Measurements from ENCODE around the gene GOLGA3. TPM values are rescaled to one million over a fixed set of nuclear protein-coding genes. Genes with fewer than 3 reads are reported as not detected.
"Not testable (repeated sequence)": the region's sequence is repeated elsewhere in the genome, so short reads cannot be mapped to it uniquely, and the experiment has no call there.

GOLGA3 gene
- total RNA-seq, 1 experiment from 2014 or later = 44.4 TPM

DNA sequence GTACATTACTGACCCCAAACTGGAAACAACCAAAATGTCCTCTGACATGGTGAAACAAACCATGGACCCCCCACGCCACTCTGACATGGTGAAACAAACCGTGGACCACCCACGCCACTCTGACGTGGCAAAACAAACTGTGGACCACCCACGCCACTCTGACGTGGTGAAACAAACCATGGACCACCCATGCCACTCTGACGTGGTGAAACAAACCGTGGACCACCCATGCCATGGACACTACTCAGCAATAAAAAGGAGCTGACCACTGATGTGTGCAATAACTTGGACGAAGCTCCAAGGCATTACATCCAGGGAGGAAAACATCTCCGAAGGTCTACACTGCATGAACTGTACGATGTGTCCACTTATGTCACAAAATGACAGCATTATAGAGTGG lies 3.1 kb upstream of the GOLGA3 start:
- in situ Hi-C loops (cut with HindIII; ENCODE audit: low pct_unique_long_range_greater_than_20kb, low sequenced_read_pairs) = no loop called here
- DNase-seq (ENCODE audit: low read depth, low spot score) = no peak

DNA sequence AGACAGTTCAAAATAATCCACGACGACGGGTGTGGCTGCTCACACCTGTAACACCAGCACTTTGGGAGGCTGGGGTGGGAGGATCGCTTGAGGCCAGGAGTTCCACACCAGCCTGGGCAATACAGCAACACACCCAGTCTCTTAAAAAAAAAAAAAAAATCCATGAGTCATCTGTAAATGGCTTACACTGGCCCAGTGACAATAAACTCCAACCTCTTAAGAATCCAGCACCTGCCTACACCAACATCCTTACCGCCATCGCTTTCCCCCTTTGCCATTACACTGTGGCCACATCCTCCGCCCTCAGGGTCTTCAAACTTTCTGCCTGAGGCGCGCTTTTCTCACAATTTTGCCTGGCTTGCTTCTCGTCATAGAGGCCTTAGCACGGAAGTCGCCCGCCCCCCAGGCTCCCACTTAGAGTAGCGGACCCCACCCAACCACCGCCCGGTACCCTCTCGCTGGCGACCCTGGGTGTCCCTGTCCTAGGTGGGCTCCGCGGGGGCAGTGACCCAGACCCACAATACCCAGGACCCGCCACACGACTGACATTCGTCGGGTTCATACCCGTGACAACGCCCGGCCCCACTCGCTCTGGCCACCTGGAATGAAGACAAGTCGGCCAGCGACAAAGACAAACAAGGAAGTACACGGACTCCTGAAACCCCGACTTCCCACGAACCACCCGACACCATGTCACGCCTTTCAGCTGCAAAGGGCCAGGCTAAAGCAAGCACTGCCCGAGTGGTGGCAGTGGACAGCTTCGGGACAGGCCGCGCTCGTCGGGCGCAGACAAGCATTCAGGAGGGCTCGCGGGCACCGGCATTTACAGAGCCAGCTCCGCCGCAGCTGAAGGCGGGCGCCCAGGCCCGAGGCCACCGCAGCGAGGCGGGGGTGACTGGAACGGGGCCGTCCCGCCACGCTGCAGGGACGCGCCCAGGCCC lies 636 bp downstream of the GOLGA3 start:
- peak; percentile 31 for DNase-seq (ENCODE audit: low read depth, low spot score)

DNA sequence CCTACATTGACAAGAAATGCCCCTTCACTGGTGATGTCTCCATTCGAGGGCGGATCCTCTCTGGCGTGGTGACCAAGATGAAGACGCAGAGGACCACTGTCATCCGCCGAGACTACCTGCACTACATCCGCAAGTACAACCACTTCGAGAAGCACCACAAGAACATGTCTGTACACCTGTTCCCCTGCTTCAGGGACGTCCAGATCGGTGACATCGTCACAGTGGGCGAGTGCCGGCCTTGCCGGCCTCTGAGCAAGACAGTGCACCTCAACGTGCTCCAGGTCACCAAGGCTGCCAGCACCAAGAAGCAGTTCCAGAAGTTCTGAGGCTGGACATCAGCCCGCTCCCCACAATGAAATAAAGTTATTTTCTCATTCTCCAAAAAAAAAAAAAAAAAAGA lies 2.8 kb downstream of the GOLGA3 start:
- no peak for DNase-seq (ENCODE audit: low read depth, low spot score)
- in situ Hi-C loops (cut with HindIII; ENCODE audit: low pct_unique_long_range_greater_than_20kb, low sequenced_read_pairs) = no loop called here

More for the DNA sequence above, 636 bp downstream of the GOLGA3 start:
- in situ Hi-C loops (cut with HindIII; ENCODE audit: low pct_unique_long_range_greater_than_20kb, low sequenced_read_pairs) = no loop called here

DNA sequence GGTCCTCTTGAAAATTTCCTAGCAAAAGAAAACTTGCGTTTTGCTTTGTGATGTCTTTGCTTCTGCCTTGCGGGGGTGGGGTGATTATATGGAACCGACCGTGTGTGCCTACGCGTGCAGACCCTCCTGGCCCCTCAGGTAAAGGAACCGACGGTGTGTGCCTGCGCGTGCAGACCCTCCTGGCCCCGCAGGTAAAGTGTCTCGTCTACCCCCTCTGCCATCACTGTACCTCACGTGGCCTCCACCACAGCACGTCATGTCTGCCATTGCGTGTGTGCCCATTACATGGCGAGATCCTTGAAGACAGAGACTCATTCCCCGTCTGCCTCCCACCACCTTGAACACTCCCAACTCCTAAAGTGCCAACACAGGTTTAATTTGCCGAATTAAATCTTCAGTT lies 3.6 kb downstream of the GOLGA3 start:
- no peak for DNase-seq (ENCODE audit: low read depth, low spot score)
- in situ Hi-C loops (cut with HindIII; ENCODE audit: low pct_unique_long_range_greater_than_20kb, low sequenced_read_pairs) = no loop called here

DNA sequence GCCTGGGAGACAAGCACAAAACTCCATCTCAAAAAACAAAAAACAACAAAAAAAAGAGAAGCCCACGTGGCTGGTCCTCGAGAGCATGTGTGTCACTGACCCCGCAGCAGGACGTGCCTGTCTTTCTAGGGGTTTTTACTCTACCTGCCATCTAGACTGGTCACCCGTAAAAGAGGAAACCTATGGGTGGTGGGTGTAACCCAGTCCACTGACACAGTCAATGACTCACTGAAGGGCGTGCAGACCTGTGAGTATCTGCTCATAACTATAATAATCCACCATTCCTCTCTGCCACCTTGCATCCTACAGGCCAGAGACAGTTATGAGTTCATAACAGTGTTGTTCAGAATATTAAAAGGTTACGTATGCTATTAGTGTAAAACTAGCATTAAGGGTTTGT lies 4.6 kb downstream of the GOLGA3 start:
- no peak for DNase-seq (ENCODE audit: low read depth, low spot score)
- in situ Hi-C loops (cut with HindIII; ENCODE audit: low pct_unique_long_range_greater_than_20kb, low sequenced_read_pairs) = no loop called here

DNA sequence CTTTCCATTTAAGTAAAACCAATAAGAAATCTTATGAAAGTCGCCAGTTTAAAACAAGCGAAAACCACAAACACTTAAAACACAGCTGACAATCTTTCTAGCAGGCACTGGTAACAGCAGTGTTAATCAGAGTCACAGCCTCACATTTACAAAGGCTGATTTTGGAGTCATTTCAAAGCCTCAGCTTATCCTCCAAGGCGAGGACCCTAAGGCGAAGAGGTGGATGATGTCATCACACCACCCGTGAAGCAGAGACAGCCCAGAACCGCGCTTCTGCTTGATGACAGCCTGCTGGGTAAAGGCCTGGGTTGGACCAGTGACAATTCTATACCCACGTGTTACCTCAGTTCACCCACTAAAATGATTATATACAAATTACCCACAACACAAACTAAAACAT lies 10.1 kb downstream of the GOLGA3 start:
- in situ Hi-C loops (cut with HindIII; ENCODE audit: low pct_unique_long_range_greater_than_20kb, low sequenced_read_pairs) = no loop called here
- no peak for DNase-seq (ENCODE audit: low read depth, low spot score)

DNA sequence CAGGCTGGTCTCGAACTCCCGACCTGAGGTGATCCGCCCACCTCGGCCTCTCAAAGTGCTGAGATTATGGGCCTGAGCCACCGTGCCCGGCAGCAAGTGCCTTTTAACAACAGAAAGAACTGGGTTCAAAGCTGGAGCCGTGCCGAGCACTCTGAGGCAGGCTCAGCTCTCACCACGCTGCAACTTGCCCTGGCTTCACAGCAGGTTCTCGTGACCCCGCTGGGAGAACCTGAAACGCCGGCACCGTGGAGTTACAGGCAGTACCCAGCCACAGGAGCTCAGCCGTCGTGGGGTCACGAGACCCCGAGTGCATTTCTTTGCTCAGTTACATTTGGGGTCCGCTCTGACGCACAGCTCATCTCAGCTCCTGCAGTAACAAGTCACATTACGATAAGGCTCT lies 14.4 kb downstream of the GOLGA3 start:
- in situ Hi-C loops (cut with HindIII; ENCODE audit: low pct_unique_long_range_greater_than_20kb, low sequenced_read_pairs) = no loop called here
- no peak for DNase-seq (ENCODE audit: low read depth, low spot score)

DNA sequence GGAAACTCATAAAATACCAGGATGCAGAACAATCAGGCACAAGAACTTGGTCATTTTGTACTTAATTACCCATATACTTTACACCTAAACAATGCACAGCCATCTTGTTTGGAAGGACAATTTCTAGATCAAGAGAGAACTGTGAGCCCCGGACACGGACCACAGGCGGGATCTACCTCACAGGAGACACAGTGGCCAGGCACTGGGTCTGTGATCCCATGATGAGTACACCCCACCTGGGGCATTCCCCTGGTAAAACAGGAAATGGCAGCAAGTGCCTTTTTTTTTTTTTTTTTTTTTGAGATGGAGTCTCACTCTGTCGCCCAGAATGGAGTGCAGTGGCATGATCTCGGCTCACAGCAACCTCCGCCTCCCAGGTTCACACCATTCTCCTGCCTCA lies 15.2 kb downstream of the GOLGA3 start:
- in situ Hi-C loops (cut with HindIII; ENCODE audit: low pct_unique_long_range_greater_than_20kb, low sequenced_read_pairs) = no loop called here
- DNase-seq (ENCODE audit: low read depth, low spot score) = no peak

DNA sequence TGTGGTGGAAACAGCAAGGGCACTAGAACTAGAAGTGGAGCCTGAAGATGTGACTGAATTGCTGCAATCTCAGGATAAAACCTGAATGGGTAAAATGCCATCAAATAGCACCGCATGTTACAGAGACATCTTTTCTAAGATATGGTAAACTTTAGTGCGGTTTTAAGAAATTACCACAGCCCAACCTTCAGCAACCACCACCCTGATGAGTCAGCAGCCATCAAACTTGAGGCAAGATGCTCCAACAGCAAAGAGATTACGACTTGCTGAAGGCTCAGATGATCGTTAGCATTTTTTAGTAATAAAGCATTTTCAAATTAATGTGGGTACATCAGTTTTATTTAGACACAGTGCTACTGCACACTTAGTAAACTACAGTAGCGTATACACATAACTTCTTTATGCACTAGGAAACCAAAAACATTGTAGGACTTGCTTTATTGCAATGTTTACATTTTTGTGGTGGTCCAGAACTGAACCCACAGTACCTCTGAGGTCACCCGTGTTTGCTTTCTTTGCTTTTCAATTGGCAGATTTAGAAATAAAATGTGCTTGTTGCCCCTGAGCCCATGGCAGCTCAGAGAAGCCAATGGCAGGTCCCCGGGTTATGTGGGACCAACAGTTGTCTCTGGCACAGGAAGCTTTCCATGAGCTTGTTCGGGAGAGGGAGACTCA lies 15.9 kb downstream of the GOLGA3 start:
- in situ Hi-C loops (cut with HindIII; ENCODE audit: low pct_unique_long_range_greater_than_20kb, low sequenced_read_pairs) = no loop called here
- DNase-seq (ENCODE audit: low read depth, low spot score) = no peak

DNA sequence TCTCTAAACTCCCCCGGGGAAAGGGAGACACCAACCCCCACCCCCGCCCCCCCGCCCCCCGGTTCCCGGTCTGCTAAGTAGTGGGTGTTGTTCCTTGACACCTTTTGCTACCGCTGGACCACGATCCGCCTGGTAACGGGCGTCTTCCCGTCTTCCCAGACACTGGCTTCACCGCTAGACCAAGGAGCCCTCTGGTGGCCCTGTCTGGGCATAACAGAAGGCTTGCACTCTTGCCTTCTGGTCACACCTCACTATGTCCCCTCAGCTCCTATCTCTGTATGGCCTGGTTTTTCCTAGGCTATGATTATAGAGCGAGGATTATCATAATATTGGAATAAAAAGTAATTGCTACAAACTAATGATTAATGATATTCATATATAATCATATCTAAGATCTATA lies 19.3 kb downstream of the GOLGA3 start:
- in situ Hi-C loops (cut with HindIII; ENCODE audit: low pct_unique_long_range_greater_than_20kb, low sequenced_read_pairs) = not testable (repeated sequence)

DNA sequence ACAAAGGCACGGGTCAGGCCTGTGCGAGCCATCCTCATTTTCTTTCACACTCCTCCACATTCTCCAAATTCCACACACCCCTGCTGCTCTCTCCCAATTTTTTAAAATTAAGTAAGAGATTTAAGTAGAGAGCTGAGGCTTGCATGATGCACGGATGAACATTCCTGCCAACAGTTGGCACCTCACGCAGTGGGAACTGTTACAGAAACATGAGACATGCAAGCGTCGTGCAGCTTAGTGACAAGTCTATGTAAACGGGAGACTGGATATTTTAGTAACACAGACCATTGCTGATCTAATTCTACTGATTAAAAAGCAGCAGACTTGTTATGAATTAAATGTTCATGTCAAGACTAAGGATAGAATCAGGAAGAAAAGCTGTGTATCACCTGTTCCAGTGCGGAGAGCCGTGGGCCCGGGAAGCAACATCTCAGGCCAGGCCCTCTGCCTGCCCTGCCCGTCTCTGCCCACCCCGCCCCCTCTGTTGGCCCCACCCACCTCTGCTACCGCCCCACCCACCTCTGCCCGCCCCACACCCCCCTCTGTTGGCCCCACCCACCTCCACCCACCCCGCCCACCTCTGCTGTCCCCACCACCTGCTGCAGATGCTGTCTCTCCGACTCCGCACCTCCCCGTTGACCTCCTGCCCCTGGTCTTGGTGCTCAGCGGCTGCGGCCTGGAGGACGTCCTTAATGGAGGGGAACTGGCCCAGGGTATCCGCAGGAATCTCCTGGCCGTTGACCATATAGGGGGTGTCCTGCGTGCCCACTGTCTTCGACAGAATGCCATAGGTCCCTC lies 21.2 kb downstream of the GOLGA3 start:
- DNase-seq (ENCODE audit: low read depth, low spot score) = no peak
- in situ Hi-C loops (cut with HindIII; ENCODE audit: low pct_unique_long_range_greater_than_20kb, low sequenced_read_pairs) = no loop called here

More for the DNA sequence above, 19.3 kb downstream of the GOLGA3 start:
- peak; percentile 67 for DNase-seq (ENCODE audit: low read depth, low spot score)

DNA sequence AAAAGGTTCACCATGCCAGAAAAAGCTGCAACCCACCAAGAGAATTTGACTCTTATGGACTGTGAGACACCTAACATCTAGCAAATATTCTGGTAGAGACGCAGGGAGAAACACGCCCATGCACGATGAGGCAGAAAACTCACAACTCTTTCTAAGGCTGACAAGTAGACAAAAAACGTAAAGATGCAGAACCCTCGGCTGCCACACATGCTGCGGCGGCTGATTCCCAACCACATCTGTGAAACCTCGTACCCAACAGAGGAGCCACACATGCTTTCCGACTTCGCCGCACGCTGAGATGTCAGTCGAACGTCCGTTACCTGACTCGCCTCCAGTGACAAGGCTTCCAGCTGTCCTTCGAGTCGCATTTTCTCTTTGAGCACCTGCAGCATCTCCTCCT lies 21.8 kb downstream of the GOLGA3 start:
- DNase-seq (ENCODE audit: low read depth, low spot score) = no peak
- in situ Hi-C loops (cut with HindIII; ENCODE audit: low pct_unique_long_range_greater_than_20kb, low sequenced_read_pairs) = no loop called here

DNA sequence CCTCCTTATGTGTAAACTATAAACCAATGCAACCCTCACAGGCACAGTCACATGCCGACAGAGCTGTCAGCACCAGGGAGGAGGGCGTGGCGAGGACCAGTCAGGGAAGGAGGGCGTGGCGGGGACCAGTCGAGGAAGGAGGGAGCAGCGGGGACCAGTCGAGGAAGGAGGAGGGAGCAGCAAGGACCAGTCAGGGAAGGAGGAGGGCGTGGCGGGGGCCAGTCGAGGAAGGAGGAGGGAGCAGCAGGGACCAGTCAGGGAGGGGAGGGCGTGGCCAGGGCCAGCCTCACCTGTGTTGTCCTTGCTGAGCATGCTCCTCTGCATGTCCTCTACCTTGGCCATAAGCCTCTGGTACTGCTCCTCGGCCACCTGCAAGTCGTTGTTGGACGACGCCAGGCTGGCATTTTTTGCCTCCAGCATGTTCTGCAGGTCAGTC lies 24.2 kb downstream of the GOLGA3 start:
- DNase-seq (ENCODE audit: low read depth, low spot score) = no peak
- in situ Hi-C loops (cut with HindIII; ENCODE audit: low pct_unique_long_range_greater_than_20kb, low sequenced_read_pairs) = no loop called here

DNA sequence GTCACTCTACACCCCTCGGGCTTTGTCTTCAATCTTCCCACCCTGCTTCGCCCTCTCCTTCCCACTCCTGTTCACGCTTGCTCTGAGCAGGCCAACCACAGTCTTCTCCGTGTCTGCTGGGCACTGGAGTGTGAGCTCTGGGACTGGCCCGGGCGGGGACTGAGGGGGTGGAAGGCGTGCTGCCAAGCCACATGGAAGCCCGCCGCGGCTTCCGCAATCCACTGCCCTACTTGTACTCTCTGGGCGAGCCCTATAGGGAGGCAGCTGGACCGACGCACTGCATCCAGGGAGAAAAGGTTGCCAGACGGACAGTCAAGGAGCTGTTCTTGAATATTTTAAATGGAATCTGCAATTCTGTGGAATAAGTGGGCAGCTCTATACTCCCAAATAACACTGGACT lies 24.8 kb downstream of the GOLGA3 start:
- in situ Hi-C loops (cut with HindIII; ENCODE audit: low pct_unique_long_range_greater_than_20kb, low sequenced_read_pairs) = no loop called here
- DNase-seq (ENCODE audit: low read depth, low spot score) = no peak

DNA sequence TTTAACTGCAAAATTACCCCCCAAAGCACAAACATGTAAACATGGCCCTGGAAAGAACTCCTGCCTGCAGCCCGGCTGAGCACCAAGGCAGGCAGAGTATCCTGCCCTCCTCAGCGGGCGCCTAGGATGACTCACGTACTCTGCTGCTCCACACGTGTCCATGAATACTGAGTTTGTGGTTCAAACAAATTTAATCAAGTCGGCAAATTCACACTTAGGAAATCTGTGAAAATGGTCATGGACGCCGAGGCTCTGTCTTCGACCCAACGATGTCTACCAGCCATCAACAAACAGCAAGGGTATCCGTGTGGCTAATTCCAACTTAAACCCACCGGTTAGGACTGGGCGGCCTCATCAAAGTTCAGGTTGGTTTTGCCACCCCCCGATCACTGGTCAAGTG lies 25.5 kb downstream of the GOLGA3 start:
- in situ Hi-C loops (cut with HindIII; ENCODE audit: low pct_unique_long_range_greater_than_20kb, low sequenced_read_pairs) = no loop called here
- DNase-seq (ENCODE audit: low read depth, low spot score) = no peak

DNA sequence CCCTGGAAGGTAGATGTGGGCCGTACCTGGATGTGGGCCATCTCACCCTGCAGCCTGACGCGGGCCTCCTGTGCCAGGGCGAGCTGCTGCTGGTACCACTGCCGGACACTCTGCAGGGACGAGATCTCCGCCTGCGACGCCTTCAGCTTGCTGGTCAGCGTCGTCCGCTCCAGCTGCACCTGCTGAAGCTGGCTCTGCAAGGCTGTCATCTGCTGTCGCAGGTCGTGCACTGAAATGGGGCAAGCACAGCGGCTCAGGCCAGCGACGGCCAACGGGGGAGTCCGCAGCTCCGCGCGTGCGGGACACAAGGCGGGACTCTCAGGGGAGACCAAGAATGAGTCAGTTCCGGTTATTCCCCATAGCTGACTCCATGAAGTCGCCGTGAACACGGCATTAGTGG lies 26.9 kb downstream of the GOLGA3 start:
- in situ Hi-C loops (cut with HindIII; ENCODE audit: low pct_unique_long_range_greater_than_20kb, low sequenced_read_pairs) = no loop called here
- no peak for DNase-seq (ENCODE audit: low read depth, low spot score)

DNA sequence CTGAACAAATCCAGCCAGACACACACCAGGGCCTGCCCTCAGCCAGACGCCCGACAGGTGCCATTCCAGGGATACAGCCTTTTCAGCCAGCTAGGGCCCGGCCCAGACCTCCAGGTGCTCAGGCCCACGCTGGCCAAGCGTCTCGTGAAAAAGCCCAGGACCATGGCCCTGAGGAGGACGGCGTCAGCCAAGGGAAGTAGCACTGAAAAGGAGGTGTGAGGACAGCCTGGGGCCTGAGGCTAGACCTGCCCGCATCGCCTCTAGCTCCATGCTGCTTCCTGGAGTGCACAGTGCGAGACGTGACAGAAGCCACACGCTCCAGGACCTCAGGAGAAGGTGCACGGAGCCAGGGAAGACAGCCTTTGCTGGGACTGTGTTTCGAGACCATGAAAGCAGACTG lies 29.8 kb downstream of the GOLGA3 start:
- in situ Hi-C loops (cut with HindIII; ENCODE audit: low pct_unique_long_range_greater_than_20kb, low sequenced_read_pairs) = no loop called here
- DNase-seq (ENCODE audit: low read depth, low spot score) = no peak

Measured in SK-MEL-5 (cell line).